GM21786 (cell line): ENCODE results near the gene JAZF1.
"Not testable (repeated sequence)": the region's sequence is repeated elsewhere in the genome, so short reads cannot be mapped to it uniquely, and the experiment has no call there.

Experiments used
- ATAC-seq: cut with Tn5 transposase; IDR thresholded peaks from one replicate; pipeline ENCODE4 v1.9.1; 2021; ENCODE audit not compliant: unreplicated experiment

Gene JAZF1

GRCh38 chr7:27890205-27890849 lies 290.3 kb downstream of the JAZF1 start:
- ATAC-seq = peak; percentile 100

GRCh38 chr7:27889800-27890199 lies 290.8 kb downstream of the JAZF1 start:
- ATAC-seq = no peak

GRCh38 chr7:27888736-27889135 lies 291.9 kb downstream of the JAZF1 start:
- no peak for ATAC-seq

- not testable (repeated sequence) for ATAC-seq
Observed at GRCh38 chr7:27886710-27887109, 293.9 kb downstream of the JAZF1 start.

GRCh38 chr7:27885652-27886051 lies 294.9 kb downstream of the JAZF1 start:
- ATAC-seq = no peak

GRCh38 chr7:27883696-27884095 lies 296.9 kb downstream of the JAZF1 start:
- no peak for ATAC-seq

- ATAC-seq = no peak
Observed at GRCh38 chr7:27876756-27877155, 303.8 kb downstream of the JAZF1 start.

- no peak for ATAC-seq
Observed at GRCh38 chr7:27875832-27876231, 304.8 kb downstream of the JAZF1 start.

- ATAC-seq = no peak
Observed at GRCh38 chr7:27875061-27875460, 305.5 kb downstream of the JAZF1 start.

GRCh38 chr7:27873981-27874957 lies 306.3 kb downstream of the JAZF1 start:
- no peak for ATAC-seq

- ATAC-seq = no peak
Observed at GRCh38 chr7:27872356-27873275, 308.0 kb downstream of the JAZF1 start.

GRCh38 chr7:27871866-27872265 lies 308.7 kb downstream of the JAZF1 start:
- ATAC-seq = no peak

- no peak for ATAC-seq
Observed at GRCh38 chr7:27871086-27871485, 309.5 kb downstream of the JAZF1 start.

- ATAC-seq = no peak
Observed at GRCh38 chr7:27870595-27870994, 310.0 kb downstream of the JAZF1 start.

GRCh38 chr7:27869056-27869455 lies 311.5 kb downstream of the JAZF1 start:
- no peak for ATAC-seq

- ATAC-seq = no peak
Observed at GRCh38 chr7:27868131-27868550, 312.5 kb downstream of the JAZF1 start.

GRCh38 chr7:27866828-27867672 lies 313.5 kb downstream of the JAZF1 start:
- ATAC-seq = no peak

- no peak for ATAC-seq
Observed at GRCh38 chr7:27866256-27866655, 314.3 kb downstream of the JAZF1 start.

- ATAC-seq = no peak
Observed at GRCh38 chr7:27863880-27864279, 316.7 kb downstream of the JAZF1 start.

GRCh38 chr7:27861747-27862146 lies 318.8 kb downstream of the JAZF1 start:
- no peak for ATAC-seq
